ENCODE data around the gene SRPK2.
"Not testable (repeated sequence)": the region's sequence is repeated elsewhere in the genome, so short reads cannot be mapped to it uniquely, and the experiment has no call there.

The SRPK2 gene

DNA sequence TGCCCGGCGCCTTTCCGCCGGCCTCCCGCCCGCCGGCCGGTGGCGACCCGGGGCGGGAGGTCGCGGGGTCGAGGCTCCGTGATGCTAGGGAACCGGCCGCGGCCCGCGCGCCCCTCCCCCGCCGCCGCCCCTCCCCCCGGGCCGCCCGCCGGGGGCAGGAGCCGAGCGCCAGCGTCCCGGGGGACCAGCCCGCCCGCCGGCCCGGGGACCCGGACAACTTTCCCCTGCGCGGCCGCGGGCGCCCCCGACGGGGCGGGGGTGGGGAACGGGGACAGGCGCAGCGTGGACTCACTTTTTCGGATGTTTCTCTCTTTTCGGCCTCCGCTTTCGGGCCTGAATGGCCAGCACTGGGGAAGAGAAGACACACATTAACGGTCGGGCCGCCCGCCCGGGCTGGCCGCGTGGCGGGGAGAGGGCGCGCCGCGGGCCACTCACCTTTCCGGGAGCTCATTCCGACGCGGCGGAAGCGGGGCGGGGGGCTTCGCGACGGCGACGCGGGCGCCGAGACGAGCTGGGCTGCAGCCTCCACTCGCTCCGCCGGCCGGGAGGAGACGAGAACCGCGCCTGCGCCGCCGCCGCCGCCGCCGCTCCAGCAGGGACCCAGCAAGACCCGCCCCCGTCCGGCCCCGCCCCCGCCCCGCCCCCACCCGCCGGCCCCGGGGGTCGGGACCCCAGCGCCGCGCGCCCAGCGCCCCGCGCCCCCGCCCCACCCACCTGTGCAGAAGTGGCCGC is at the start of gene SRPK2:
SRPK2 (minus strand) TSS at position 566 of the 732 bp plus-strand sequence.
- DNase-seq (ENCODE audit: low spot score), result peak; percentile 84

DNA sequence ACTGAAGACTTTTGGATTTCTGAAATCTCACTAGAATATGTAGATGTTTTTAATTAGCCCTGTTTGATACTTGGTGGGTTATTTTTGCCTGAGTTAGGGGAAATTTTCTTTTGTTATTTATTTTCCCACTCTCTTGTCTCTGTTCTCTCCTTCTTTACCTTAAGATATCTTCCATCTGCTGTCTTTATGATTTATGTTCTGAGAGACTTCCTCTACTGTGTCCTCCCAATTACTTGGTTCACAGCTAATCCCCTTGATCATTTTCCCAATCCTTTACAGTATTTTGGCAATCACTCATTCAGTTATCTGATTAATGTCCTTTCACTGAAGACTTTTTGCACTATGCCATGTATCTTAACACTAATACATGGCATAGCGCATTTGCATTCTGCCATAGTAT is 49.5 kb upstream of the SRPK2 start:
- DNase-seq (ENCODE audit: low spot score), result no peak

DNA sequence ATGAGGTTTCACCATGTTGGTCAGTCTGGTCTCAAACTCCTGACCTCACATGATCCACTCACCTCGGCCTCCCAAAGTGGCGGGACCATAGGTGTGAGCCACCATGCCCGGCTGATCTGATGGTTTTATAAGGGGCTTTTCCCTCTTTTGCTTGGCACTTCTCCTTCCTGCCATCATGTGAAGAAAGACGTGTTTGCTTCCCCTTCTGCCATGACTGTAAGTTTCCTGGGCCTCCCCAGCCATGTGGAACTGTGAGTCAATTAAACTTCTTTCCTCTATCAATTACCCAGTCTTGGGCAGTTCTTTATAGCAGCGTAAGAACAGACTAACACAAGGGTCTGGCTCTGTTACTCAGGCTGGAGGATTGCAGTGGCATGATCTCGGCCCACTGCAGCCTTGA is 48.6 kb upstream of the SRPK2 start:
- not testable (repeated sequence) for DNase-seq (ENCODE audit: low spot score)

DNA sequence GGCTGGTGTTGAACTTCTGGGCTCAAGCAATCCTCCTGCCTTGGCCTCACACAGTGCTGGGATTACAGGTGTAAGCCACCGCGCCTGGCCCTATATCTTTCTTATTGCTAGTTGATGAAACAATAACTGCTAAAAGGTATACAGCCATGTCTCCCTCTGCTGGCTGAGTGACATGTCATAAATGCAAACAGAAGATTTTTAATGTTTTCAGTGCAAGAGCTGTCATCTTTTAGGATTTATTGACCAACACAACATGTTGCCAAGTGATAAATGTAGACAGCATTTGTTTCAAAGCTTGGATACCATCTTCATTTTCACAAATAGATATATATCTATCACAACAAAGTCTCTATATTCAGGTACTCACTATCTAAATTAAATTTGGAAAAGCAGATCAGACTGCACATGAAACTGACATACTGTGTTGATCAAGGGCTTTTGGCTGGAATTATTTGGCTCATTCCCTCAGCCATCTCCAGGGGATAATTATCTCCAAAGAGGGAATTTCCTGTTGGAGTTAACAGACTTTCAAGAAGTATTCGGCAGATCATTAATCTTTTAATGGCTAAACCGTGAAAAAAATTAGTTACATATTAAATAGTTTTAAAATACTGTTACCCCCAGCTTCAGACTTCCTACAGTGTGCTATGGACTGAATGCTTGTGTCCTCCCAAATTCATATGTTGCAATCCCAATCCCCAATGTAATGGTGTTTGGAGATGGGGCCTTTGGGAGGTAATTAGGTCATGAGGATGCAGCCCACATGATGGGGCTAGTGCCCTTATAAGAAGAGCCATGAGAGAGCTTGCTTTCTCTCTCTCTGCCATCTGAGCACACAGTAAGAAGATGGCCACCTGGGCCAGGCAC is 41.3 kb upstream of the SRPK2 start:
- peak; percentile 84 for DNase-seq (ENCODE audit: low spot score)

DNA sequence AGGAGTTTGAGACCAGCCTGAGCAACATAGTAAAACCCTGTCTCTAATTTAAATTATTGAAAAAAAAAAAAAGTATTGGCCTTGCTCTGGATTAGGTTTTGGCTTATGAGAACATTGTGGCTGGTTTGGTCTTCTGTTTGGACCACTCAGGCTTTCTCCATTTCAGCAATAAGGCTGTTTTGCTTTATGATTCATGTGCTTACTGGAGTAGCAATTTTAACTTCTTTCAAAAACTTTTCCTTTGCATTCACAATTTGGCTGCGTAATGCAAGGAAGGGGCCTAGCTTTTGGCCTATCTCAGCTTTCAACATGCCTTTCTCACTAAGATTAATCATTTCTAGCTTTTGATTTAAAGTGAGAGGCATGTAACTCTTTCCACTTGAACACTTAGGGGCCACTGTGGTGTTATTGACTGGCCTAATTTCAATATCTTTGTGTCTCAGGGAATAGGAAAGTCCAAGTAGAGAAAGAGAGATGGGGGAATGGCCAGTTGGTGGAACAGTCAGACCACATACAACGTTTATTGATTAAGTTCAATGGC is 38.0 kb upstream of the SRPK2 start:
- DNase-seq (ENCODE audit: low spot score), result no peak

DNA sequence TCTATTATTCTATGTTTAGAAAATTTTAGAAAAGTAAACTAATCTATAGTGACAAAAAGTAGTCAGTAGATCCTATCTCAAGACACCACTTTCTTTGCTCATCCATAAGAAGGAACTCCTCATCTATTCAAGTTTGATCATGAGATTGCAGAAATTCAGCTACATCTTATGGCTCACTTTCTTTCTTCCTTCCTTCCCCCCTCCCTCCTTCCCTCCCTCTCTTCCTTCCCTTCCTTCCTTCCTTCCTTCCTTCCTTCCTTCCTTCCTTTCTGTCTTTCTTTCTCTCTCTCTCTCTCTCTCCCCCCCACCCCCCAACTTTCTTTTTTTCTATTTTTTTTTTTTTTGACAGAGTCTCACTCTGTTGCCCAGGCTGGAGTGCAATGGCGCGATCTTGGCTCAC is 35.3 kb upstream of the SRPK2 start:
- DNase-seq (ENCODE audit: low spot score), result no peak

DNA sequence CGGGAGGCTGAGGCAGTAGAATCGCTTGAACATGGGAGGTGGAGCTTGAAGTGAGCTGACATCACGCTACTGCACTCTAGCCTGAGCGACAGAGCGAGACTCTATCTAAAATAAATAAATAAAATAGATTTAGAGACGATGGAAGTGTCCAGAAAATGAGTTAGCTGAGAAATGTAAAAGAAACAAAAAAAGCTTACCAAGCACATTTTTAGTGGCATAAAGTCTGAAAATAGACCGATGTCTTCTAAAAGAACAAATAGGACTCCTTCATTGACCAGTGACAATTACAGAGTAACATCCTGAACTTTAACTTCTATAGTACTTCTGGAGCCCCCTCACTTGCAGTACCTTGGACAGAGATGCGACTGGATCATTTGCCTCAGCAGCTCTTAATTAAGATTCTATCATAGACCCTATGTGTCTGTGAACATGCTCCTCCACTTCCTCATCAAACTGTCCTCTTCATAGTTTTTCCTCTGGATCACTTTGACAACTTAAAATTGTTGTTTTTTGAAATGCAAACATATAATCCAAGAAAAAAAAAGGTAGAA is 25.2 kb upstream of the SRPK2 start:
- DNase-seq (ENCODE audit: low spot score), result peak; percentile 38

DNA sequence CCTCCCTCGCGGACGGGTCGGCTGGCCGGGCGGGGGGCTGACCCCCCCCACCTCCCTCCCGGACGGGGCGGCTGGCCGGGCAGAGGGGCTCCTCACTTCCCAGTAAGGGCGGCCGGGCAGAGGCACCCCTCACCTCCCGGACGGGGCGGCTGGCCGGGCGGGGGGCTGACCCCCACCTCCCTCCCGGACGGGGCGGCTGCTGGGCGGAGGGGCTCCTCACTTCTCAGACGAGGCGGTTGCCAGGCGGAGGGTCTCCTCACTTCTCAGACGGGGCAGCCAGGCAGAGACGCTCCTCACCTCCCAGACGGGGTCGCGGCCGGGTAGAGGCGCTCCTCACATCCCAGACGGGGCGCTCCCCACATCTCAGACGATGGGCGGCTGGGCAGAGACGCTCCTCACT is 22.1 kb upstream of the SRPK2 start:
- not testable (repeated sequence) for DNase-seq (ENCODE audit: low spot score)

DNA sequence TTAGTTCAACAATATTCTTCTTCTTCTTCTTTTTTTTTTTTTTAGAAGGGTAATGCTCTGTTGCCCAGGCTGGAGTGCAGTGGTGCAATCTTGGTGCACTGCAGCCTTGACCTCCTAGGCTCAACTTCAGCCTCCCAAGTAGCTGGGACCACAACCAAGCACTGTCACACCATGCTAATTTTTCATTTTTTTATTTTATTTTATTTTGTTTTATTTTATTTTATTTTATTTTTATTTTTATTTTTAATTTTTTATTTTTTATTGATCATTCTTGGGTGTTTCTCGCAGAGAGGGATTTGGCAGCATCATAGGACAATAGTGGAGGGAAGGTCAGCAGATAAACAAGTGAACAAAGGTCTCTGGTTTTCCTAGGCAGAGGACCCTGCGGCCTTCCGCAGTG is 21.1 kb upstream of the SRPK2 start:
- DNase-seq (ENCODE audit: low spot score), result not testable (repeated sequence)

DNA sequence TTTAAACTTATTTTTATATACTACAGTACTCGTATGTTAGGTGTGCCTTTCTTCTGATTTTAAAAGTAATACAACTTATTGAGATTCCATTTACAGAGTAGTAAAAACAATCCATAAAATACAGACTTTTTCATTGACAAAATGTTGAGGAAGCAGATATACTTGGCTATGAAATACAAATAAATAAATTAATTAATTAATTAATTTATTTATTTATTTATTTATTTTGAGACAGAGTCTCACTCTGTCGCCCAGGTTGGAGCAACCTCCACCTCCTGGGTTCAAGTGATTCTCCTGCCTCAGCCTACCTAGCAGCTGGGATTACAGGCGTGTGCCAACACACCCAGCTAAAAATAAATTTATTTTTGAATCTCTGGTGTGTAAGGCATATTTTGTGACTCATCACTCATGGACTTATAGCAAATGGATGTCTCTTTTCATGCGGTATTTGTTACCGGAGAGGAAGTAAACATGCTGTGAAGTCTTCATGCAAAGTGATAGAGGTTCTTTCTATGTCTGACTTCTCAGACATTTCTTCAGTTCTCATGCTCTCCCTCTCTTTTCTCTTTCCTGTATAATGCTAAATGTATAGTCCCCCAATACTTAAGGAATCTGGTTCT is 20.2 kb upstream of the SRPK2 start:
- no peak for DNase-seq (ENCODE audit: low spot score)

DNA sequence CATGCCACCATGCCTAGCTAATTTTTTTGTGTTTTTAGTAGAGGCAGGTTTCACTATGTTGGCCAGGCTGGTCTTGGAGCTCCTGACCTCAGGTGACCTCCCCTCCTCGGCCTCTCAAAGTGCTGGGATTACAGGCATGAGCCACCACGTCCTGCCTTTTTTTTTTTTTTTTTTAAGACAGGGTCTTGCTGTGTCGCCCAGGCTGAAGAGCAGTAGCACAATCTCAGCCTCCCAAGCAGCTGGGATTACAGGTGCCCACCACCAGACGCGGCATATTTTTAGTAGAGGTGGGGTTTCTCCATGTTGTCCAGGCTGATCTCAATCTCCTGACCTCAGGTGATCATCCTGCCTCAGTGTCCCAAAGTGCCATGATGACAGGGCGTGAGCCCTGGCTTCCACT is 14.4 kb upstream of the SRPK2 start:
- DNase-seq (ENCODE audit: low spot score), result no peak

DNA sequence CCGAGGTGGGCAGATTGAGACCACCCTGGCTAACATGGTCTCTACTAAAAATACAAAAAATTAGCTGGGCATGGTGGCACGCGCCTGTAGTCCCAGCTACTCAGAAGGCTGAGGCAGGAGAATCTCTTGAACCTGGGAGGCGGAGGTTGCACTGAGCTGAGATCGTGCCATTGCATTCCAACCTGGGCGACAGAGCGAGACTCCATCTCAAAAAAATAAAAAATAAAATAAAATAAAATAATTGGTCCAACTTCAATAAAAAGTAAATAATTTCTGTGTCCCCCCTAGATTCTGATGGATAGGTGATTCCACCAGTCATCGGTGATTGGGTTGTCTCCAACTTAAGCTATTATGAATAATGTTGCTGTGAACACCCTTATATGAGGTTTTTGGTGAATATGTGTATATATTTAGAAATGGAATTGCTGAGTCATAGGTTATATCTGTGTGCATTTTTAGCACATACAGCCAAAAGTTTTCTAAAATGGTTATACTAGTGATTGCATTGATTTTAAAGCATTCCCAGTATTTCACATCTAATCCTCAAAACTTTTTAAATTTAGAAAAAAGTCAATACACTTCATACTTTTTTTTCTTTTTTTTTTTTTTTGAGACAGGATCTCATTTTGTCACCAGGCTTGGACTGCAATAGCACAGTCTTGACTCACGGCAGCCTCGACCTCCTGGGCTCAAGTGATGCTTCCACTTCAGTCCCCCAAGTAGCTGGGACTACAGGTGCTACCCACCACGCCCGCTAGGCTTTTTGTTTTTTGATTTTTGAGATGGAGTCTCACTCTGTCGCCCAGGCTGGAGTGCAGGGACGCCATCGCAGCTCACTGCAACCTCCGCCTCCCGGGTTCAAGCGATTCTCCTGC is 13.7 kb upstream of the SRPK2 start:
- no peak for DNase-seq (ENCODE audit: low spot score)

DNA sequence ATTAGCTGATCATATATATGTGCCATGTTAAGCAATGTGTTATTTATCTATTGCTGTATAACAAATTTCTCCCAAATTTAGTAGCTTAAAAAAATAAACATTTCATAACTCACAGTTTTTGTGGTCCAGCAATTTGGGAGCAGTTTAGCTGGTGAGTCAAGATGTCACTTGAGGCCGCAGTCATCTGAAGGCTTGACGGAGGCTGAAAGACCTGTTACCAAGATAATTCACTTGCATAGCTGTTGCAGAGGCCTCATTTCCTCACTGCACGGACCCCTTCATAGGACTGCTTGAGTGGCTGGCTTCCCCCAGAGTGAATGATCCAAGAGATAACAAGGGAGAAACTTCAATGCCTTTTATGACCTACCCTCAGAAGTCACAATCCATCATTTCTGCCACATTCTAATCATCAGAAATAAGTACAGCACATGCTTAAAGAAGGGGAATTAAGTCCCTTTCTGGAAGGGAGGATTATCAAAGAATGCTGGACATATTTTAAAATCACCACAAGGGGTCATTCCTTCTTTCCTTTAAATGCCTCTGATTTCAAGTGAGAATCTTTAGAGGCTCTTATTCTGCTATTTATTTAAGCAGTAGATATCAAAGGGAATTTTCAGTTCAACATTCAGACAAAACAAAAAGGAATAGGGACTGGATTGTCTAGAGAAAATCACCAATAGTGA is 10.5 kb upstream of the SRPK2 start:
- peak; percentile 58 for DNase-seq (ENCODE audit: low spot score)

DNA sequence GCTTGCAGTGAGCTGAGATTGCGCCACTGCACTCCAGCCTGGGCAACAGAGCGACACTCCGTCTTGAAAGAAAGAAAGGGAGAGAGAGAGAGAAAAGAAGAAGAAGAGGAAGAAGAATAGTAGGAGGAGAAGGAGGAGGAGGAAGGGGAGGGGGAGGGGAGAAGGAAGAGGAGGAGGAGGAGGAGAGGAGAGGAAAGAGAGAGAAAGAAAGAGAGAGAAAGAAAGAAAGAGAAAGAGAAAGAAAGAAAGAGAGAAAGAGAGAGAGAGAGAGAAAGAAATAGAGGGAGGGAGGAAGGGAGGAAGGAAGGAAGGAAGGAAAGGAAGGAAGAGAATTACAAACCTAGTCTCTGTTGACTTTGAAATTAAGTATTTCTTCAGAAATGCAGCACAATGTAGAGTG is 7.8 kb upstream of the SRPK2 start:
- no peak for DNase-seq (ENCODE audit: low spot score)

DNA sequence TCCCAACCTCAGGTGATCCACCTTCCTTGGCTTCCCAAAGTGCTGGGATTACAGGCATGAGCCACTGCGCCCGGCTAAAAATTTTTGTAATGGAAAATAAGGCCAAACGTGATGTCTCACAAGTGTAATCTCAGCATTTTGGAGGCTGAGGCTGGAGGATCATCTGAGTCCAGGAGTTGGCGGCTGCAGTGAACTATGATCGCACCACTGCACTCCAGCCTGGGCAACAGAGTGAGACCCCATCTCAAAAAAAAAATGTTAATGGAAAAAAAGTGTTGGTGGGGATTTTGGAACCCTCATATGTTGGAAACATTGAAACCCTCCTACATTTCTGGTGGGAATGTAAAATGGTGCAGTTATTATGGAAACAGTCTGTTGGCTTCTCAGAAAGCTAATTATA is 2.7 kb upstream of the SRPK2 start:
- no peak for DNase-seq (ENCODE audit: low spot score)

DNA sequence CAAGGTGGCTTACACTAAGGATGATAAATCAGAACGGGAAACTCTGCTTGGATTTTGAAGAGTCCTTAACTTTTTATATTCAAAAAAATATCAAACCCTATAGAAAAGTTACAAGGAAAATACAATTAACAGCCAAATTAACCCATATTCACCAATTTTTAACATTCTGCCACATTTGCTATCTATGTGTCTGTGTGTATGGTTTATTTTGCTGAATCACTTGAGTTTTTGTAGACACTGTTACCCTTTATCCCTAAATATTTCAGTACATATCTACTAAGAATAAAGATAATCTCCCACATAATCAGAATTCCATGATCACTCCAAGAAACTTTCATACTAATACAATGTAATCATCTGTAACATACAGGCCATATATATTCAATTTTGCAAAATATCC is 1.2 kb upstream of the SRPK2 start:
- no peak for DNase-seq (ENCODE audit: low spot score)

DNA sequence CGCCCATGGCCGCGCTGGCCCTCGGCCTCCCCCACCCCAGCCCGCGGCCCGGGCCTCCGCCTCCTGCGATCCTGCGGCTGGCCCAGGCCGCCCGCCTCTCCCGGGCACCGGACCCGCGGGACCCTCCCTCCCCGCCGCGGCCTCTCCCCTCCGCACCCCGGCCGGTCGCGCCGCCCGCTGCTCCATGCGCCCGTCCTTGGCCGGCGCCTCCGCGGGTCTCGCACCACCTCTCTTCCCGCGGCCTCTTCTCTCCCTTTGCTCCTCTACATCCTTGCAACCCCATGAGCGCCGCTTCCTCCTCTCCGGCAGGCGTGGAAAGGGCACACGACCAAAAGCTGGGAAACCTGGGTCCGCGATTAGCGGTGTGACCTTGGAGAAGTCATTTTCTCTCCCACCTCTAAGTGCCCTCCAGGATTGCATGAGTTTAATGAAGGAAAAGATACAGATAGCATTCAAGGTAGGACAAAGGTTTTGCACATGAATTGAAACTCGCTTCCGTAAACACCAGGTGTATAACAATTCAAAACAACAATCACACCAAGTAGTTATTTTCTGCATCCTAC is 448 bp upstream of the SRPK2 start:
- DNase-seq (ENCODE audit: low spot score), result peak; percentile 54

DNA sequence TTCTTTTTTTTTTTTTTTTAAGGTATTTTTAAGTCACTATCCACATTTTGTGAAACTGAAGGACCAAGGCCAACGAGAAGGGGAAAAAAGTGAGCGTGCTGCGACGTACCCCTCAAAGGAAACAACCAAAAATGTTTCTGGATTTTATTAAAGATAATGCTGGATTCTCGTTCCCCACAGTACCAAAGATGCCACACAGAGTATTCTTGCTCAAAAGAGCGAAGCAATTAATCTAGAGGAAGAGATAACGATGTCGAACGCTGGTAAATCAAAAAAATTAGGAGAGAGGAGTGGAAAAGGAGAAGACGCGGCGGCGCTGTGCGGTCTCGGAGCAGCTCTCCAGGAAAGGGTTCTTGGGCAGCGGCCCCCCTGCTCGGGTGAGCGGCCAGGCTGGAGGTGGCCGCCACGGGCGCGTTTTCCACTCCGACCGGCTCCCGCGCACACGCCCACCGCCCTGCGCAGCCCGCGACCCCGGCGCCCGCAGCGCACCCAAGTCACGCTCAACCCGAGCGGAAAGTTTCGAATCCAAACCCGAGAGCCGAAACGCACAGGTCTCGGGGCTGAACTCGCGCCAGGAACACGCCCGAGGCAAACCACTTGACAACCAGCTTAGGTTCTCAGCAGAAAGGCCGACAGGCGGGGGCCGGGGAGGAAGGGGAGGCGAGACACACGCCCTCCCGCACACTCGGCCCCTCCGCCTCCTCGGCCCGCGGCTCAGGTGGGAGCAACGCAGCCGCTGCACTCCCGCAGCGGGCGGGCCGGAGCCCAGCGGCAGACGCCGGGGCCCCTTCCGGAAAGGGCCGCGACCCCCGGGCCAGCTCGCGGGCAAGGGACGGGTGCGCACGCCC is 989 bp downstream of the SRPK2 start:
- peak; percentile 83 for DNase-seq (ENCODE audit: low spot score)

DNA sequence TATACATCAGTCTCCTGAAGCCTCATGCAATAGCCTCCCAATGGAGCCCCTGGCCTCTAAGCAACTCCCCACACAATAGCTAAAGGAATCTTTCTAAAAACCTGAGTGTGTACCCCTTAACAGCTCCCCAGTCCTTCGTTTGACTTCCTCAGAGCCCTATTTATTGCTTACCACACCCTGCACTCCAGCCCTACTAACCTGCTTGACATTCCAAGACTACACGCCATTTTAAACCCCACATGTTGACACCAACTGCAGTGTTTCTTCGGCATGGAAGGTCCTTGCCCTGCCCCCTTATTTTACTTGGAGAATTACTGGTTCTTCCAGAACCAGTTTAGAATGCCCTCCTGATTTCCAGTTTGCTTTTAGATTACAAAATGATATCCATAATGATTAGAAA is 10.8 kb downstream of the SRPK2 start:
- DNase-seq (ENCODE audit: low spot score), result no peak

Data from NAMALWA (cell line).